ENCODE measurements around the gene GMCL1.

The GMCL1 gene

GRCh38 chr2:69786052-69786560 lies 43.4 kb upstream of the GMCL1 start:
- DNase-seq (ENCODE audit: extremely low spot score): no peak
- TF ChIP-seq CTCF (IDR thresholded peaks at IDR 0.05; ENCODE audit: control extremely low read depth, extremely low read depth, low read depth, missing control alignments): no peak
- ChIA-PET POLR2A (no interaction called here), CTCF (interaction anchor here (1.0 to 2.5 kb wide), 8 partner anchors 8 to 61 kb away, joined by 3 to 8 read pairs (median 4); no protein-coding TSS in a partner anchor)

- TF ChIP-seq CTCF (IDR thresholded peaks at IDR 0.05; ENCODE audit: control extremely low read depth, extremely low read depth, low read depth, missing control alignments): no peak
- no peak for DNase-seq (ENCODE audit: extremely low spot score)
- ChIA-PET POLR2A (interaction anchor here (1.0 kb wide), 1 partner anchor 48 kb away, joined by 4 read pairs; the partner anchor contains the start of gene ANXA4), CTCF (interaction anchor here (1.0 to 4.9 kb wide), 13 partner anchors 10 to 229 kb away, joined by 3 to 26 read pairs (median 7); no protein-coding TSS in a partner anchor)
Measured at GRCh38 chr2:69789175-69789721, 40.2 kb upstream of the GMCL1 start.

- no peak for TF ChIP-seq CTCF (IDR thresholded peaks at IDR 0.05; ENCODE audit: control extremely low read depth, extremely low read depth, low read depth, missing control alignments)
- ChIA-PET POLR2A (interaction anchor here (1.0 kb wide), 1 partner anchor 49 kb away, joined by 4 read pairs; the partner anchor contains the start of gene ANXA4), CTCF (interaction anchor here (1.0 to 4.9 kb wide), 15 partner anchors 10 to 230 kb away, joined by 3 to 26 read pairs (median 4); no protein-coding TSS in a partner anchor)
- no peak for DNase-seq (ENCODE audit: extremely low spot score)
Measured at GRCh38 chr2:69789772-69790600, 39.5 kb upstream of the GMCL1 start.

- no peak for TF ChIP-seq CTCF (IDR thresholded peaks at IDR 0.05; ENCODE audit: control extremely low read depth, extremely low read depth, low read depth, missing control alignments)
- POLR2A ChIA-PET: no interaction called here
Measured at GRCh38 chr2:69790601-69790959, 38.9 kb upstream of the GMCL1 start.

GRCh38 chr2:69791045-69791444 lies 38.4 kb upstream of the GMCL1 start:
- DNase-seq (ENCODE audit: extremely low spot score): no peak

More at GRCh38 chr2:69790601-69790959, 38.9 kb upstream of the GMCL1 start:
- DNase-seq (ENCODE audit: extremely low spot score): no peak
- CTCF ChIA-PET: interaction anchor here (1.1 to 4.9 kb wide), 13 partner anchors 10 to 74 kb away, joined by 3 to 26 read pairs (median 7); no protein-coding TSS in a partner anchor

More at GRCh38 chr2:69791045-69791444, 38.4 kb upstream of the GMCL1 start:
- no peak for TF ChIP-seq CTCF (IDR thresholded peaks at IDR 0.05; ENCODE audit: control extremely low read depth, extremely low read depth, low read depth, missing control alignments)
- ChIA-PET POLR2A (no interaction called here), CTCF (interaction anchor here (1.1 to 4.9 kb wide), 9 partner anchors 9 to 66 kb away, joined by 4 to 26 read pairs (median 9); no protein-coding TSS in a partner anchor)

Data from GM10248 (cell line).